Stimulated activated CD4-positive, alpha-beta T cell treated with anti-CD3 and anti-CD28 coated beads, Interleukin-12 subunit alpha, Interleukin-12 subunit beta, amount 100 ng/mL, for 48 hours (primary cell): ENCODE data around the gene SELENBP1.

Experiments
- DNase-seq, 3 donors: peaks; one replicate each; pipeline ENCODE4 v3.0.0-alpha.2; 2020; ENCODE audit warnings: low read depth in 2 of 3, low spot score in 1 of 3

Gene SELENBP1

DNA sequence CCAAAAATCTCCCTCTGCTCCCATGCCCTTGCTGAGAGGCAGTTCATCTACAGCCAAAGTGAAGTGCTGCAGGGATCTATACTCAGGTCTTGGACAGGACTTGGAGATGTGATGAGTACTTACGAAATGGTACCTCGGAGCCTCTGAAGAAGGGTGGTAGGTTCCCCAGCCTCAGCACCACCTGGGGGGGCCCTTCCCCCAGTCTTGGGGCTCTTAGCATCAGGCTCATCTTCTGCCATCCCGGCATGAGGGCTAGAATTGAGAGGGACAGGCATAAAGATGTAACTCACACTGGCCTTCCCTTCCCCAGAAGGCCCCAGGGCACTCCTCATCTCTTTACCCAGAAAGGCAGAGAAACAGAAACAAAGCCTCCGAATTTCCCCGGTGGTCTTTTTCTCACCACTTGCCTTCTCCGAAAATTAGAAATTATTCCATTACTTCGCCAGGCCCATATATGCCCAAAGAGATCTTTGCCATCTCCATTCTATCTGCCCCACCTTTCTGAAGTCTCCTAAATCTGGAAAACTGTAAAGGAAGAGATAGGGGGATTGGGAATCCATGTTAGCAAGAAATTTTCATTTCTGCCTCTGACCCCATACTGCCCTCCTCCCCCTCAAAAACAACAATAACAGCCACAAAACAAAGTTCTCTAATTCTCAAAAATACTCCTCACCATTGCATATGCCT is 26.3 kb downstream of the SELENBP1 start:
- DNase-seq = no peak

GRCh38 chr1:151344291-151344690 is 28.2 kb downstream of the SELENBP1 start:
- no peak for DNase-seq

DNA sequence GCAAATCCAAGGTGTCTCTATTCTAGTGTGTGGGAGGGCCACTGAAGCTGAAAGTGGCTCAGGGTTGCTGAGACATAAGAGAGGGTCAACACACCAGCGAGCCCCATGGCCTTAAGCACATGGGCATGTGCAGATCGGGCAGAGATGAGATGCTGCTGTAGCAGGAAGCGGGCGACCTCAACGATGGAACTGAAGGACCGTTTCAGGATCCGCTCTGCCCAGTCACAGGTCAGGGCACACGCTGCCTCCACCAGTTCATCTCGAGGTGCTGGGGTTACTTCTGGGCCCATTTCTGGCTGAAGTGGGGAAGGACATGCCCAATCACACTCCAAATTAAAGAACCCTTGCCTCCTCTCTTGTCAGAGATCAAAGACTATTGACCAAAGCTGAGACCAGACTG is 28.9 kb downstream of the SELENBP1 start:
- no peak for DNase-seq

DNA sequence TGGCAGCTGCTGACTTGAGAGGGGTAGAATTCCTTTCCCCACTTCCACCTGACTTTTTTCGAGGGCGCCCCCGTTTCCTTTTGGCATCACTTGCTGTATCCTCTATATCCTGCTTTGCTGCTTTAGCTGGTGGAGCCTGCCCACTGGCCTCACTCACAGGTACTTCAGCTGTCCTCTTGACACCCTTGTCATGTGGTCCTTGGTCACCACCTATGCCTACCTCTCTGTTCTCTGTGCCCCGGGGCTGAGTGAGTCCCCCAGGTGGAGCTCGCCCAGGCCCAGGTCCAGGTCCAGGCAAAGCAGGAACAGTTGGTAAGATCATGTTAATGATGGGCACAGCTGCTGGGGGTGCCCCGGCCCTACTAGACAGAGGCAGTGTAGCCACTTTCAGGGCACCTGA is 29.9 kb downstream of the SELENBP1 start:
- DNase-seq = no peak

- no peak for DNase-seq
Measured at GRCh38 chr1:151342021-151342420, 30.5 kb downstream of the SELENBP1 start.

GRCh38 chr1:151340870-151341754 is 31.4 kb downstream of the SELENBP1 start:
- DNase-seq = peak in 2 of 3 donors; percentile 23 to 73

- no peak for DNase-seq
Measured at GRCh38 chr1:151336556-151336955, 35.9 kb downstream of the SELENBP1 start.

- no peak for DNase-seq
Measured at GRCh38 chr1:151334822-151335221, 37.7 kb downstream of the SELENBP1 start.

GRCh38 chr1:151327903-151328674 is 44.4 kb downstream of the SELENBP1 start:
- no peak for DNase-seq

DNA sequence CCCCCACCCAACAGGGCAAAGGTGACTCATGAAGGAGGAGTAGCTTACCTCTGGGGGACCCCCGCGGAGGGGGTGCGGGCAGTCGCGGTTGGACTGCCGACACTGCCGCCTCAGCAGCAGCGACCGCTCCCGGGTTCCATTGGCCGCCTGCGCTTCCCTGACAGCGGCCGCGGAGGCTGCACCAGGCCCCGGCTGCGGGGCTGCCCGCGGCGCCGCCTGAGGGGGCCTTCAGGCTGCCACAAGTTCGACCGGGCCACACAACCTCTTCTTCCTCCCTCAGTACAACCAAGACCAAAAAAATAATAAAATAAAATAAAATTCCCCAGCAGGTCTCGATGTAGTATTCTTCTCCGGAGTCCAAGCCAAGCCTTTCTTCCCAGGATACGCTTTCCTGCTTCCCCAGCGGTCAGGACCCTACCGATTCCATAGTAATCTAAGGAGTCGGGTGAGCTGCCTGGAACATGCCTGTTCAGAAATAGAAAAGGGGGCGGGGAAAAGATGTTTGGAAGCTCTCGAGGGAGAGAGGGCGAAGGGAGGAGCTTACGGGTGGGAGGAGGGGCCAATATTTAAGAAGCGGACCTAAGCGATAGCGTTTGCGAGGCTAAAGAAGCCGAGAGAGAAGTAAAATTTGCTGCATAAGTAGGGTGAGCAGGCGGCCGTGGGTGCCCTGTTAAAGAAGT is 45.1 kb downstream of the SELENBP1 start, which contains the start of gene PI4KB:
Gene PI4KB (minus strand): TSS at position 194 of the 680 bp plus-strand sequence. CDS start 10,935 bp downstream, outside the sequence.
- peak; percentile 80 to 92 (median 85) for DNase-seq

DNA sequence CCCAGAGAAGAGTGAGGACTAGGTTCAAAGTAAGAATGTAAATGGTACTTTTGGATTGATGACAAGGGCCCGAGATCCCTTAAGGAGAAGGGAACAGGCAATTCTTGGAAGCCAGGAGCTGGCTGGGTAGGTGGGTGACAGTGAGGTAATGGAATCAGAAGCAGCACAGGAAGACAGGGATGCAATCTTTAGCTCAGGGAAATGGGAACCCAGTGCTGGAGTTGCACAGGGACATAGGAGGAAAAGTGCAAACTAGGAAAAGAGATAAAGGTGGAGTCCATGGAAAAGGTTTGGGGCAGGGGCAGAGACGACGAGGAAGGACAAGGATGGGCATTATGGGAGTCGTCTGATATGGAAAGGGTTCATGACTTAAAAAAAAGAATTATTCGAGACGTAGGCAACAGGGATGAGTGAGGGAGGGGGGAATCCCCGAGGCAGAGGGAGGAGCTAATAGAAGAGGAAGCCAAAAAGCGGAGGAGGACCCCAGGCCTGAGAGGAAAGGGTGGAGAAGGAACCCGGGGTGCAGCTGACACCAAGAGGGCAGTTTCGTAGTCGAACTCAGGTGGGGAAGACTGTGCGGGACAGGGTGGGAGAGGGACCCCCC is 45.8 kb downstream of the SELENBP1 start:
- peak; percentile 34 to 56 (median 51) for DNase-seq

GRCh38 chr1:151325646-151326429 is 46.7 kb downstream of the SELENBP1 start:
- no peak for DNase-seq

- DNase-seq = no peak
Measured at GRCh38 chr1:151325231-151325630, 47.3 kb downstream of the SELENBP1 start.

GRCh38 chr1:151324390-151324930 is 48.0 kb downstream of the SELENBP1 start:
- DNase-seq = no peak

GRCh38 chr1:151318975-151319374 is 53.5 kb downstream of the SELENBP1 start:
- no peak for DNase-seq

- no peak for DNase-seq
Measured at GRCh38 chr1:151315565-151316235, 56.8 kb downstream of the SELENBP1 start.
